Activated CD4-positive, alpha-beta T cell treated with anti-CD3 and anti-CD28 coated beads, Interleukin-2, amount 50 U/mL, for 16 hours (primary cell): ENCODE measurements around the gene AMY1C.
"Not testable (repeated sequence)": the region's sequence is repeated elsewhere in the genome, so short reads cannot be mapped to it uniquely, and the experiment has no call there.

Experiments used
- DNase-seq: peaks from one replicate; pipeline ENCODE4 v3.0.0-alpha.2; 2020

The AMY1C gene

DNA sequence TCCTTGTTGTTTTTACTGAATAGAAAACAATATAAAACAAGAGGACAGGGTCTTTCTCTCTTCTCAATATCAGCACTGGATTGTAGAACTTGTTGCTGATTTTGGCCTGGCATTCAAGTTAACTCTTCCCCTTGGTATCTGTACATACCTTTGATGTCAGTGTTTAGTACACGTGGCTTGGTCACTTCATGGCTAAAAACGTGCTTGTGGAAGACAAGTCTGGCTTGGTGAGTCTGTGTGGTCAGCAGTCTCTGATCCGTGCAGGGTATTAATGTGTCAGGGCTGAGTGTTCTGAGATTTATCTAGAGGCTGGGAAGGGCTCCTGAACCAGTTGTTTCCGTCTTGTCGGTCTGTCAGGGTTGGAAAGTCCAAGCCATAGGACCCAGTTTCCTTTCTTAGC is at the start of gene AMY1C:
AMY1C (plus strand) TSS at position 301 of the 400 bp plus-strand sequence. CDS start 572 bp downstream, outside the sequence.
- DNase-seq = not testable (repeated sequence)

DNA sequence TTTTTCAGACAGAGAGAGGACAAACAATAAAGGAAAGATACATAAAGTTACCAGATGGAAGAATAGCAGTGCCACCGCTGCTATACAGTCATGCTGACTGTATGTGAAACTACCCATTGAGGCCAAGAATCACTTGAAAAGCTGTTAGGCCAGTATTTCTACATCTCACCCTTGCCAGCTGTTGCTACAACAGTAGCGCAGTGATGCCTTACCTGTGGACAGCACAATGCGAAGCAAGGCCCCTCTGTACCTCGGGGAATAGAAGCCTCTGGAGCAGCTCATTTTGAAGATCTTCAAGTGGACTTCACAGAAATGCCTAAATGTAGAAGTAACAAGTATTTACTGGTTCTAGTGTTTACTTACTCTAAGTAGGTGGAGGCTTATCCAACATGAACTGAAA is 49.0 kb upstream of the AMY1C start:
- not testable (repeated sequence) for DNase-seq

GRCh38 chr1:103701256-103701655 is 48.4 kb upstream of the AMY1C start:
- not testable (repeated sequence) for DNase-seq

- DNase-seq = not testable (repeated sequence)
Observed at GRCh38 chr1:103707670-103708069, 42.0 kb upstream of the AMY1C start.

GRCh38 chr1:103710381-103710780 is 39.3 kb upstream of the AMY1C start:
- DNase-seq = not testable (repeated sequence)

DNA sequence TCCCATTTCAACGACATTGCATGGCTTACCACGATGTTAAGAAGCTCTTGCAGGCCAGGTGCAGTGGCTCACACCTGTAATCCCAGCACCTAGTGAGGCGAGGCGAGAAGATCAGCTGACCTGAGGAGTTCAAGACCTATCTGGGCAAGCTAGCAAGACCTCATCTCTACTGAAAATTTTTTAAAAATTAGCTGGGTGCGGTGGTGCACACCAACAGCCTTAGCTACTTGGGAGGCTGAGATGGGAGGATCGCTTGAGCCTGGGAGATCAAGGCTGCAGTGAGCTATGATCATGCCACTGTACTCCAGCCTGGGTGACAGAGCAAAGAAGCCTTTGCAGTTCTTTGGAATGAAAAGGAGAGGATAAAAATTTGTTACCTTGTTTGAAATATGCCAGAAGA is 32.3 kb upstream of the AMY1C start:
- not testable (repeated sequence) for DNase-seq

DNA sequence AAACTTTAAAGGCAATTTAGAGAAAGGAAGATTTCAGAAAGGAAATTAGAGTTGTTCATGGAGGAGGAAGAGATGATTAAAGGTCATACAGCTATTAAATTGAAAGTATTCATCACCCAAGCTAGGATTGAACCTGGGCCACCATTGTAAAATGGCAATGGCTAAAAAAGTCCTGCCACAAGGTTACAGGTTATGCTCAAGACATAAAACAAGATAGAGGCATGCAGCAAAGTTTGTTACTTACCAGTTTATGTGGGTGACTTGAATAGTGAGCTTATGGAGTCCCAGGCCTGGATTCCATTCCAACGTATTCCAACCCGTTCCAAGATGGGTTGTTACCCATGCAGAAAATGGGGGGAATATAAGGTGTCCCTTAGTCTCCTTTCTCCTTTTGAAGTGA is 28.2 kb upstream of the AMY1C start:
- not testable (repeated sequence) for DNase-seq

DNA sequence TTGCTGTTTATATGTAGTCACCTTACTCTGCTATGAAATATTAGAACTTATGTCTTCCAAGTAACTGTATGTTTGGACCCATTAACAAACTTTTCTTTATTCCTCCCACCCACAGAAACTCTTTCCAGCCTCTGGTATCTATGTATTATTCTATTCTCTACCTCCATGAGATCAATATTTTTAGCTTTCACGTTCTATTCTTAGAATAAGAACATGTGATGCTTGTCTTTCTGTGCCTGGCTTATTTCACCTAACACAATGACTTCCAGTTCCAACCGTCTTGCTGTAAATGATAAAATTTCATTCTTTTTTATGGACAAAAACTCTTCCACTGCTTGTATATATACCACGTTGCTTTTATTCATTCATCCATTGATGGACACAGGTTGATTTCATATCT is 14.4 kb upstream of the AMY1C start:
- DNase-seq = not testable (repeated sequence)

- not testable (repeated sequence) for DNase-seq
Observed at GRCh38 chr1:103738031-103738430, 11.7 kb upstream of the AMY1C start.

- not testable (repeated sequence) for DNase-seq
Observed at GRCh38 chr1:103744449-103744848, 5.2 kb upstream of the AMY1C start.

GRCh38 chr1:103745040-103745439 is 4.7 kb upstream of the AMY1C start:
- not testable (repeated sequence) for DNase-seq

DNA sequence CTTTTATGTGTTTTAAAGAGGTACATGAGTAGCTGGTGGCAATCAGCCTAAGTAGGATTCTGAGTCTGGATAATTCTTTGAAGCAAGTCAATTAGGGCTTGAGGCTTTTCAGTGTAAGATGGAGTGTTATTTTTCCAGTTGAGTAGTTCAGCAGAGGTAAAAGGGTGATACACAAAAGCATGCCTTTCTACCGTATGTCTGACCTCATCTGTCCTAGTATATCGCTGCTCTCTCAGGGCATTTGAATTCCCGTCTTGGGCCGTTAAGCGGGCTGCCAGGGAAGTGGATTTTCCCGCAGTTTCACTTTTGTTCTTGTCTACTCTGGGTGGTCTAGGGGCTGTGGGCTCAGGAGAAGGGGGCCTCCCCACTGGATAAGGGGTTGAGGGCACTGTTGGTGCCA is 1.4 kb upstream of the AMY1C start:
- not testable (repeated sequence) for DNase-seq

- DNase-seq = no peak
Observed at GRCh38 chr1:103761896-103762295, 12.2 kb downstream of the AMY1C start.

- DNase-seq = no peak
Observed at GRCh38 chr1:103779932-103780331, 30.2 kb downstream of the AMY1C start.

DNA sequence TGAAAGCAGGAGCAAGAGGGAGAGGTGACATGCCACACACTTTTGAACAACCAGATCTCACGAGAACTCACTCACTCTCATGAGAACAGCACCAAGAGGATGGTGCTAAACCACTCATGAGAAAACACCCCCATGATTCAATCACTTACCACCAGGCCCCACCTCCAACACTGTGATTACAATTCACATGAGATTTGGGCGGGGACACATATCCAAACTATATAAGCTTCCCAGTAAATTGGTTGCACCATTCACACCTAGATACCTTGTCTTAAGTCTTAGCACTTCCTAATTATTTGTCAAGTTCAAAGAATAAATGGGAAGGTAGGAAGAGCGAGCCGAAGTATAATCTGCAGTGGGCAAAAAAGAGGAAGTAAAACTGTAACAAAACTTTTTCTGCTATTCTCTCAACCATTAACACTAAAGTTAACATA is 34.3 kb downstream of the AMY1C start:
- no peak for DNase-seq

- no peak for DNase-seq
Observed at GRCh38 chr1:103788377-103788776, 38.7 kb downstream of the AMY1C start.

- no peak for DNase-seq
Observed at GRCh38 chr1:103790172-103790571, 40.5 kb downstream of the AMY1C start.
